Neural cell (in vitro differentiated cells): ENCODE data around the gene SH3YL1.

Source experiments
- CTCF ChIP-seq: fragments of 450-650 bp; IDR thresholded peaks from 2 replicates; pipeline ENCODE4 v1.5.1; 2014; ENCODE audit warnings: antibody characterized with exemption, mild to moderate bottlenecking, moderate library complexity; ENCODE audit not compliant: poor library complexity, severe bottlenecking
- EP300 ChIP-seq: fragments of 450-650 bp; conservative IDR thresholded peaks from 2 replicates; pipeline ENCODE4 v1.6.1; 2014; ENCODE audit warnings: antibody characterized with exemption, mild to moderate bottlenecking, moderate library complexity; ENCODE audit not compliant: poor library complexity, severe bottlenecking
- EZH2 ChIP-seq: fragments of 200-600, 300-800 bp; shearing (Covaris generic), sonication (generic); IDR thresholded peaks from 2 replicates; pipeline ENCODE4 v1.6.1; 2014; ENCODE audit warnings: antibody characterized with exemption, low read length, borderline replicate concordance, mild to moderate bottlenecking; ENCODE audit not compliant: insufficient read depth, poor library complexity, severe bottlenecking
- MXI1 ChIP-seq: fragments of 450-650 bp; conservative IDR thresholded peaks from 2 replicates; pipeline ENCODE4 v1.6.1; 2014; ENCODE audit warnings: antibody characterized with exemption, mild to moderate bottlenecking; ENCODE audit not compliant: poor library complexity, severe bottlenecking
- POLR2AphosphoS5 ChIP-seq: IDR thresholded peaks from 2 replicates; pipeline ENCODE4 v1.6.1; 2012
- RAD21 ChIP-seq: fragments of 450-650 bp; conservative IDR thresholded peaks from 2 replicates; pipeline ENCODE4 v1.6.1; 2014; ENCODE audit warnings: antibody characterized with exemption, mild to moderate bottlenecking, moderate library complexity
- REST ChIP-seq: IDR thresholded peaks from 2 replicates; pipeline ENCODE4 v1.6.1; 2012; ENCODE audit warnings: borderline replicate concordance
- SMC3 ChIP-seq: fragments of 450-650 bp; conservative IDR thresholded peaks from 2 replicates; pipeline ENCODE4 v1.6.1; 2014; ENCODE audit warnings: antibody characterized with exemption, mild to moderate bottlenecking, moderate library complexity; ENCODE audit not compliant: poor library complexity

- TF ChIP-seq CTCF = no peak
- TF ChIP-seq REST = no peak
- no peak for TF ChIP-seq POLR2AphosphoS5
- no peak for TF ChIP-seq EZH2
- TF ChIP-seq MXI1 = no peak
- no peak for TF ChIP-seq EP300
- TF ChIP-seq RAD21 = no peak
- no peak for TF ChIP-seq SMC3
Observed at GRCh38 chr2:201648-202433, 62.0 kb downstream of the SH3YL1 start.
